AG04450 (cell line): ENCODE results near the gene PLEKHA6. TPM values are rescaled to one million over a fixed set of nuclear protein-coding genes. Genes with fewer than 3 reads are reported as not detected.

ENCODE experiments used
- CTCF ChIA-PET: fragments of 300-600, 350-600 bp; formaldehyde crosslinking; extraction: SDS; loops from one replicate; lab custom pipeline; 2022; ENCODE audit warnings: antibody characterized with exemption, inconsistent platforms; lab: Charles Lee
- POLR2A ChIA-PET: fragments of 350-600 bp; formaldehyde crosslinking; extraction: SDS; loops from one replicate; lab custom pipeline; 2021; ENCODE audit warnings: antibody characterized with exemption, inconsistent platforms; lab: Yijun Ruan, JAX
- DNase-seq: peaks from one replicate; pipeline ENCODE4 v3.0.0-alpha.2; 2011; ENCODE audit warnings: low read depth, low spot score
- H3K27ac ChIP-seq: one replicate; pipeline ENCODE4 v1.5.1; 2012; ENCODE audit warnings: low read depth, low read length, control low read depth
- H3K27me3 ChIP-seq: one replicate; pipeline ENCODE4 v1.6.0; 2012; ENCODE audit warnings: low read length; ENCODE audit not compliant: control insufficient read depth, insufficient read depth
- H3K4me3 ChIP-seq: 2 replicates; pipeline ENCODE4 v1.5.1; 2011; ENCODE audit warnings: mild to moderate bottlenecking, low read depth, low read length, control low read depth
- H3K9me3 ChIP-seq: 2 replicates; pipeline ENCODE4 v1.5.1; 2012; ENCODE audit warnings: low read length; ENCODE audit not compliant: control insufficient read depth, insufficient read depth
- polyA plus RNA-seq: library from polyadenylated mRNA; depleted of rRNA; stranded (reverse); fragments of >200 nt; gene quantifications from 2 replicates; pipeline ENCODE4 v1.2.3, GENCODE V29; 2011
- TF ChIP-seq, protein P1 (sequence below): IDR thresholded peaks from 2 replicates; pipeline ENCODE4 v1.5.1; 2011; ENCODE audit warnings: low read depth, low read length, control low read depth, inconsistent platforms

The PLEKHA6 gene
- polyA plus RNA-seq, 1 experiment: 6.8 TPM

DNA sequence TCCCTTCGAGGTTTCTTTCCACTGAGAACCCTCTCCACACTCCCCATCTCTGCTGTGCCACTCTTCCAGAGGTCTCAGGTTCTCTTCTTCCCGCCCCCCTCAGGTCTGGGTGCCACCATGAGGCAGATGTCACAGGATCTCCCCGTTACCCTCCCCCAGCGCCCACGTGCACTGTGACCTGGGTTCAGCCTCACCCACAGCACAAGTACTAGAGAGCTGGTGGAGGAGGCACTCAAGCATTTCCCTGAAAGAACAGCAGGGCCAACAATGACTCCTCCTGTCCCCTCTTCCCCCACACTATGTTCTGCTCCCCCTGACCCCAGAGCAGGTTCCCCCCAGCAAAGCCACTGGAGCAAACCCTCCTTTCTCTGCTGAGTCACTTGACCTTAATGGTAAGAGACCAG is 14.3 kb downstream of the PLEKHA6 start:
- no peak overlapping the region for H3K27ac ChIP-seq
- CTCF ChIA-PET: interaction anchor here (0.7 to 1.8 kb wide), 2 partner anchors 17 to 19 kb away, joined by 4 read pairs; no protein-coding TSS in a partner anchor
- no peaks in the 10 kb centered on the region for H3K9me3 ChIP-seq
- TF ChIP-seq, protein P1, sequence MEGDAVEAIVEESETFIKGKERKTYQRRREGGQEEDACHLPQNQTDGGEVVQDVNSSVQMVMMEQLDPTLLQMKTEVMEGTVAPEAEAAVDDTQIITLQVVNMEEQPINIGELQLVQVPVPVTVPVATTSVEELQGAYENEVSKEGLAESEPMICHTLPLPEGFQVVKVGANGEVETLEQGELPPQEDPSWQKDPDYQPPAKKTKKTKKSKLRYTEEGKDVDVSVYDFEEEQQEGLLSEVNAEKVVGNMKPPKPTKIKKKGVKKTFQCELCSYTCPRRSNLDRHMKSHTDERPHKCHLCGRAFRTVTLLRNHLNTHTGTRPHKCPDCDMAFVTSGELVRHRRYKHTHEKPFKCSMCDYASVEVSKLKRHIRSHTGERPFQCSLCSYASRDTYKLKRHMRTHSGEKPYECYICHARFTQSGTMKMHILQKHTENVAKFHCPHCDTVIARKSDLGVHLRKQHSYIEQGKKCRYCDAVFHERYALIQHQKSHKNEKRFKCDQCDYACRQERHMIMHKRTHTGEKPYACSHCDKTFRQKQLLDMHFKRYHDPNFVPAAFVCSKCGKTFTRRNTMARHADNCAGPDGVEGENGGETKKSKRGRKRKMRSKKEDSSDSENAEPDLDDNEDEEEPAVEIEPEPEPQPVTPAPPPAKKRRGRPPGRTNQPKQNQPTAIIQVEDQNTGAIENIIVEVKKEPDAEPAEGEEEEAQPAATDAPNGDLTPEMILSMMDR: no peak
- POLR2A ChIA-PET: no interaction called here
- H3K4me3 ChIP-seq: no peak overlapping the region
- peaks cover 3% of the 10 kb centered on the region for H3K27me3 ChIP-seq
- DNase-seq: no peak

GRCh38 chr1:204344665-204345355 is 14.9 kb downstream of the PLEKHA6 start:
- POLR2A ChIA-PET: no interaction called here
- Histone ChIP-seq H3K9me3 (no peaks in the 10 kb centered on the region), H3K27ac (no peak overlapping the region), H3K27me3 (peaks cover 3% of the 10 kb centered on the region), H3K4me3 (no peak overlapping the region)
- TF ChIP-seq, protein P1: no peak
- no peak for DNase-seq
- CTCF ChIA-PET: interaction anchor here (1.8 to 4.8 kb wide), 2 partner anchors 19 to 87 kb away, joined by 4 to 19 read pairs; no protein-coding TSS in a partner anchor

GRCh38 chr1:204343802-204344201 is 15.9 kb downstream of the PLEKHA6 start:
- TF ChIP-seq, protein P1: no peak
- no peak for DNase-seq
- no peaks in the 10 kb centered on the region for H3K9me3 ChIP-seq
- CTCF ChIA-PET: interaction anchor here (1.1 to 4.8 kb wide), 5 partner anchors 11 to 130 kb away, joined by 3 to 21 read pairs (median 5); partner anchors contain the start of gene GOLT1A
- no peak overlapping the region for H3K27ac ChIP-seq
- POLR2A ChIA-PET: interaction anchor here (0.6 kb wide), 1 partner anchor 36 kb away, joined by 3 read pairs; no protein-coding TSS in a partner anchor
- H3K27me3 ChIP-seq: peaks cover 3% of the 10 kb centered on the region
- no peak overlapping the region for H3K4me3 ChIP-seq

GRCh38 chr1:204343247-204343646 is 16.5 kb downstream of the PLEKHA6 start:
- DNase-seq: no peak
- no peak overlapping the region for H3K27ac ChIP-seq
- TF ChIP-seq, protein P1: no peak
- H3K4me3 ChIP-seq: no peak overlapping the region
- no peaks in the 10 kb centered on the region for H3K9me3 ChIP-seq
- peaks cover 3% of the 10 kb centered on the region for H3K27me3 ChIP-seq
- POLR2A ChIA-PET: interaction anchor here (0.6 kb wide), 1 partner anchor 36 kb away, joined by 3 read pairs; no protein-coding TSS in a partner anchor
- CTCF ChIA-PET: interaction anchor here (1.0 to 4.8 kb wide), 8 partner anchors 10 to 137 kb away, joined by 3 to 21 read pairs (median 5); partner anchors contain the start of gene GOLT1A

DNA sequence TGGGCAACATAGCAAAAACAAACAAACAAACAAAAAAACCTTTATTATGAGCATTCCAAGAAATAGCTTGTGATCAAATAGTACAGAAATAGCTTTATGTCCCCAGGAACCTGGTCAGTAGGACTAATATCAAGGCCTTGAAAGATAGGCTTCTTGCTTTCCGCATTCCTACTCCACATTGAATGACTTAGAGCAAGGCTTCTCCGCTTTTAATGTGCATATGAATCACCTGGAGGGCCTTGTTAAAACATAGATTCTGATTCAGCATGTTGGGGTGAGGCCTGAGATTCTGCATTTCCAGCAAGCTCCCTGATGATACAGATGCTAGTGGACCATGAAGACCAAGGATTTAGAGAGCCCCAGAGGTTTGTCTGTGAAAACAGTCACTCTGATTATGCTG is 17.4 kb downstream of the PLEKHA6 start:
- TF ChIP-seq, protein P1: no peak
- Histone ChIP-seq H3K4me3 (no peak overlapping the region), H3K27me3 (peaks cover 3% of the 10 kb centered on the region), H3K9me3 (no peaks in the 10 kb centered on the region), H3K27ac (no peak overlapping the region)
- DNase-seq: no peak
- POLR2A ChIA-PET: interaction anchor here (0.7 to 1.7 kb wide), 5 partner anchors 9 to 46 kb away, joined by 3 to 4 read pairs (median 3); no protein-coding TSS in a partner anchor
- CTCF ChIA-PET: interaction anchor here (0.6 to 4.8 kb wide), 10 partner anchors 8 to 481 kb away, joined by 3 to 21 read pairs (median 4); partner anchors contain the start of gene GOLT1A
